Trophoblast cell (in vitro differentiated cells and primary cell): ENCODE measurements around the gene EVA1C.
"Not testable (repeated sequence)": the region's sequence is repeated elsewhere in the genome, so short reads cannot be mapped to it uniquely, and the experiment has no call there.

Experiments
- DNase-seq, 2 donors: peaks; one replicate each; pipeline ENCODE4 v3.0.0-alpha.2; 2016
- H2AFZ ChIP-seq: 2 replicates; pipeline ENCODE4 v1.6.1; 2013; ENCODE audit warnings: low read length, moderate library complexity, mild to moderate bottlenecking; ENCODE audit not compliant: insufficient read depth, poor library complexity
- H2AK5ac ChIP-seq: 2 replicates; pipeline ENCODE4 v1.6.1; 2013; ENCODE audit warnings: mild to moderate bottlenecking, low read length
- H2BK120ac ChIP-seq: 2 replicates; pipeline ENCODE4 v1.6.1; 2013; ENCODE audit warnings: low read length, mild to moderate bottlenecking, moderate library complexity; ENCODE audit not compliant: insufficient read depth, poor library complexity
- H2BK12ac ChIP-seq: 2 replicates; pipeline ENCODE4 v1.6.1; 2013; ENCODE audit warnings: mild to moderate bottlenecking, low read length, moderate library complexity
- H2BK5ac ChIP-seq: 2 replicates; pipeline ENCODE4 v1.6.1; 2013; ENCODE audit warnings: low read length, low read depth, moderate library complexity, mild to moderate bottlenecking; ENCODE audit not compliant: poor library complexity
- H3K14ac ChIP-seq: 2 replicates; pipeline ENCODE4 v1.6.1; 2013; ENCODE audit warnings: mild to moderate bottlenecking, low read length
- H3K18ac ChIP-seq: 2 replicates; pipeline ENCODE4 v1.6.1; 2013; ENCODE audit warnings: mild to moderate bottlenecking, low read length
- H3K23ac ChIP-seq: 2 replicates; pipeline ENCODE4 v1.6.1; 2013; ENCODE audit warnings: low read length
- H3K27ac ChIP-seq: 2 replicates; pipeline ENCODE4 v1.5.1; 2013; ENCODE audit warnings: low read depth, mild to moderate bottlenecking, inconsistent platforms, low read length, moderate library complexity
- H3K27me3 ChIP-seq: 2 replicates; pipeline ENCODE4 v1.6.1; 2013; ENCODE audit warnings: inconsistent platforms, mild to moderate bottlenecking, low read length, moderate library complexity; ENCODE audit not compliant: insufficient read depth
- H3K36me3 ChIP-seq, 2 experiments: 1 replicate in 1 of 2; 2 replicates in 1 of 2; pipeline ENCODE4 v1.6.1; 2013; ENCODE audit warnings: low read length in 2 of 2, mild to moderate bottlenecking in 2 of 2, moderate library complexity in 1 of 2; ENCODE audit not compliant: insufficient read depth in 2 of 2, control insufficient read depth in 1 of 2
- H3K4ac ChIP-seq: 2 replicates; pipeline ENCODE4 v1.6.1; 2013; ENCODE audit warnings: low read depth, mild to moderate bottlenecking, low read length, moderate library complexity
- H3K4me1 ChIP-seq, 2 experiments: 1 replicate in 1 of 2; 2 replicates in 1 of 2; pipeline ENCODE4 v1.6.1; 2013; ENCODE audit warnings: low read length in 2 of 2, mild to moderate bottlenecking in 2 of 2, moderate library complexity in 1 of 2; ENCODE audit not compliant: insufficient read depth in 2 of 2, control insufficient read depth in 1 of 2
- H3K4me2 ChIP-seq: 2 replicates; pipeline ENCODE4 v1.6.1; 2013; ENCODE audit warnings: inconsistent platforms, mild to moderate bottlenecking, low read length, moderate library complexity
- H3K4me3 ChIP-seq: 2 replicates; pipeline ENCODE4 v1.5.1; 2013; ENCODE audit warnings: mild to moderate bottlenecking, low read depth, low read length, inconsistent platforms
- H3K79me1 ChIP-seq: one replicate; pipeline ENCODE4 v1.6.1; 2013; ENCODE audit warnings: low read length
- H3K79me2 ChIP-seq: 2 replicates; pipeline ENCODE4 v1.6.1; 2013; ENCODE audit warnings: low read length, mild to moderate bottlenecking; ENCODE audit not compliant: control insufficient read depth, insufficient read depth, poor library complexity
- H3K9ac ChIP-seq: 2 replicates; pipeline ENCODE4 v1.6.1; 2013; ENCODE audit warnings: mild to moderate bottlenecking, low read length
- H3K9me3 ChIP-seq: 2 replicates; pipeline ENCODE4 v1.6.1; 2013; ENCODE audit warnings: low read depth, mild to moderate bottlenecking, control low read depth, inconsistent platforms, low read length; ENCODE audit not compliant: insufficient read depth
- H4K12ac ChIP-seq: 2 replicates; pipeline ENCODE4 v1.6.1; 2013; ENCODE audit warnings: low read depth, mild to moderate bottlenecking, low read length, moderate library complexity
- H4K8ac ChIP-seq: 2 replicates; pipeline ENCODE4 v1.6.1; 2013; ENCODE audit warnings: low read depth, mild to moderate bottlenecking, low read length, moderate library complexity
- H4K91ac ChIP-seq: one replicate; pipeline ENCODE4 v1.6.1; 2013; ENCODE audit warnings: low read depth, mild to moderate bottlenecking, low read length, moderate library complexity
- WGBS: extraction: QIAGEN DNeasy Blood & Tissue Kit; methylation state at CpG from one replicate; pipeline ENCODE4 v1.1.7; 2013; ENCODE audit warnings: missing lambda C conversion rate; ENCODE audit not compliant: insufficient read length, insufficient coverage; ENCODE audit errors: extremely low coverage; 5-methylcytosine and 5-hydroxymethylcytosine counted together

The EVA1C gene

DNA sequence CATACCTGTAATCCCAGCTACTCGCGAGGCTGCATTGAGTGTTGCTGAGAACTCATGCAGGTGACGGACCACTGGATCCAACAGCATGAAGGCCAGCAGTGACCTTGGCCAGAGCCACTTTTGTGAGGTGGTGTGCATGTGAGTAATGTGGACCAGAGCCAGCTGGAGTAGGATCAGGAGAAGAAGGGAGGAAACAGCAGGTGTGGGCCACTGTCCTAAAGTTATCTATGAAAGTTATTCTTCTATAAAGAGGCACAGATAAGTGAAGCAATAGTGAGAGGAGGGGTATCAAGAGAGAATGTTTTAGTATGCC is 125.0 kb downstream of the EVA1C start:
- H2BK12ac ChIP-seq, result no peak overlapping the region
- H4K91ac ChIP-seq, result no peak overlapping the region
- DNase-seq, result no peak
- no peak overlapping the region for H3K14ac ChIP-seq
- no peak overlapping the region for H3K9ac ChIP-seq
- no peak overlapping the region for H3K27ac ChIP-seq
- no peak overlapping the region for H2AFZ ChIP-seq
- H3K36me3 ChIP-seq, result no peaks in the 10 kb centered on the region
- no peak overlapping the region for H4K12ac ChIP-seq
- H3K4ac ChIP-seq, result no peak overlapping the region
- no CpG with 5 or more reads among the region's 3 CpGs for WGBS
- no peak overlapping the region for H2AK5ac ChIP-seq
- no peaks in the 10 kb centered on the region for H3K4me1 ChIP-seq
- H3K9me3 ChIP-seq, result peaks cover 4% of the 10 kb centered on the region
- H4K8ac ChIP-seq, result no peak overlapping the region
- no peak overlapping the region for H3K23ac ChIP-seq
- no peaks in the 10 kb centered on the region for H3K79me1 ChIP-seq
- H3K18ac ChIP-seq, result no peak overlapping the region
- no peaks in the 10 kb centered on the region for H3K79me2 ChIP-seq
- no peak overlapping the region for H3K4me2 ChIP-seq
- H2BK5ac ChIP-seq, result no peak overlapping the region
- H2BK120ac ChIP-seq, result no peak overlapping the region
- no peaks in the 10 kb centered on the region for H3K27me3 ChIP-seq
- H3K4me3 ChIP-seq, result no peak overlapping the region

DNA sequence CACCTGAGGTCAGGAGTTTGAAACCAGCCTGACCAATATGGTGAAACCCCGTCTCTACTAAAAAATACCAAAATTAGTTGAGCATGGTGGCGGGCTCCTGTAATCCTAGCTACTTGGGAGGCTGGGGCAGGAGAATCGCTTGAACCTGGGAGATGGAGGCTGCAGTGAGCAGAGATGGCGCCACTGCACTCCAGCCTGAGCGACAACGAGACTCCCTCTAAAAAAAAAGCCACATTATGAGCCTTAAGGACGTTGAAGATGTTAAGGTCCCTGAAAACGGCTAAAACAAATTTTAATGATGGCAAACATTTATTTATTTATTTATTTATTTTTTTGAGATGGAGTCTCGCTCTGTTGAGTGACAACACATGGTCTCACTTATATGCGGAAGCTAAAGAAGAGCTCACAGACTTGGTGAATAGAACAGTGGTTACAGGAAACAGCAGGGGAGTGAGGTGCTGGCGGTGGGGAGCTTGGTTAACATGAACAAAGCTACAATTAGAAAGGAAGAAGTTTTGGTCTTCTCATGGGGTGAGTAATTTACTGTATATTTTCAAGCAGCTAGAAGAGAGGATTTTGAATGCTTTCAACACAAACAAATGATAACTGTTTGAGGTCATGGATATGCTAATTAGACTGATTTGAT is 125.8 kb downstream of the EVA1C start:
- WGBS, result no CpG with 5 or more reads among the region's 11 CpGs
- Histone ChIP-seq H3K27ac (no peak overlapping the region), H3K79me1 (no peaks in the 10 kb centered on the region), H3K4ac (no peak overlapping the region), H3K36me3 (no peaks in the 10 kb centered on the region), H2BK12ac (no peak overlapping the region), H3K4me2 (no peak overlapping the region), H2AFZ (no peak overlapping the region), H3K18ac (no peak overlapping the region), H4K91ac (no peak overlapping the region), H3K9me3 (peaks cover 2% of the 10 kb centered on the region), H3K14ac (no peak overlapping the region), H4K8ac (no peak overlapping the region), H3K27me3 (no peaks in the 10 kb centered on the region), H3K79me2 (no peaks in the 10 kb centered on the region), H2AK5ac (no peak overlapping the region), H3K4me1 (no peaks in the 10 kb centered on the region), H2BK120ac (no peak overlapping the region), H3K4me3 (no peak overlapping the region), H3K9ac (no peak overlapping the region), H2BK5ac (no peak overlapping the region), H3K23ac (no peak overlapping the region), H4K12ac (no peak overlapping the region)
- no peak for DNase-seq

DNA sequence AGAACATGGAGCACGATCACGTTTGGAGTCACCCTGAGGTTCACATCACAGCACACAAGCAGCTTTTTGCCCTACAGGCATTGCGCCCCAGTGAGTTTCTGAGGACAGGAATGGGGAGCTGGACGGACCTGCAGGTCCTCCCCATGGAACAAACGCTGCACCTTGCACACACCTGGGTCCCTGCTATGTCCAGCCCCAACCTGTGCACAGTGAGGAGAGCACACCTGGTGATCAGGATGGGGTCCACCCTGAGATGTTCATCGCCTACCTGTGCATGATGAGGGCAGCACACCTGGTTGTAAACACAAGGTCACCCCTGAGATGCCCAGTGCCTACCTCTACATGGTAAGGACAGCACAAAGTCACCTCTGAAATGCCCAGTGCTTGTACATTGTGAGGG is 126.9 kb downstream of the EVA1C start:
- Histone ChIP-seq H4K8ac (no peak overlapping the region), H2BK12ac (no peak overlapping the region), H3K4me2 (no peak overlapping the region), H3K4me1 (no peaks in the 10 kb centered on the region), H4K12ac (no peak overlapping the region), H3K27me3 (no peaks in the 10 kb centered on the region), H3K18ac (no peak overlapping the region), H3K9me3 (no peaks in the 10 kb centered on the region), H2AFZ (no peak overlapping the region), H2BK5ac (no peak overlapping the region), H3K79me1 (no peaks in the 10 kb centered on the region), H3K36me3 (no peaks in the 10 kb centered on the region), H4K91ac (no peak overlapping the region), H2AK5ac (no peak overlapping the region), H3K4me3 (no peak overlapping the region), H3K4ac (no peak overlapping the region), H2BK120ac (no peak overlapping the region), H3K9ac (no peak overlapping the region), H3K23ac (no peak overlapping the region), H3K79me2 (no peaks in the 10 kb centered on the region), H3K27ac (no peak overlapping the region), H3K14ac (no peak overlapping the region)
- no CpG with 5 or more reads among the region's 6 CpGs for WGBS
- DNase-seq, result no peak

- not testable (repeated sequence) for H3K36me3 ChIP-seq, H4K12ac ChIP-seq, H3K79me1 ChIP-seq, H3K23ac ChIP-seq, H3K14ac ChIP-seq, H3K4me3 ChIP-seq, H2AK5ac ChIP-seq, H3K4me2 ChIP-seq, H3K27me3 ChIP-seq, H2BK5ac ChIP-seq, H3K4me1 ChIP-seq, H3K18ac ChIP-seq, H3K9ac ChIP-seq, H3K4ac ChIP-seq, H3K27ac ChIP-seq, H2BK12ac ChIP-seq, H4K8ac ChIP-seq, H2BK120ac ChIP-seq, H3K79me2 ChIP-seq, DNase-seq, H3K9me3 ChIP-seq, H4K91ac ChIP-seq, H2AFZ ChIP-seq
- WGBS, result no CpG with 5 or more reads among the region's 2 CpGs
These were observed 130.6 kb downstream of the EVA1C start for GRCh38 chr21:32543056-32543455.
